GM21786 (cell line): Measurements from ENCODE around the gene FKBP10.
A peak's percentile ranks its signal among the peaks of the same experiment; 100 is the strongest.
"Not testable (repeated sequence)": the region's sequence is repeated elsewhere in the genome, so short reads cannot be mapped to it uniquely, and the experiment has no call there.

Experiments
- ATAC-seq: cut with Tn5 transposase; IDR thresholded peaks from one replicate; pipeline ENCODE4 v1.9.1; 2021; ENCODE audit not compliant: unreplicated experiment

Gene FKBP10

DNA sequence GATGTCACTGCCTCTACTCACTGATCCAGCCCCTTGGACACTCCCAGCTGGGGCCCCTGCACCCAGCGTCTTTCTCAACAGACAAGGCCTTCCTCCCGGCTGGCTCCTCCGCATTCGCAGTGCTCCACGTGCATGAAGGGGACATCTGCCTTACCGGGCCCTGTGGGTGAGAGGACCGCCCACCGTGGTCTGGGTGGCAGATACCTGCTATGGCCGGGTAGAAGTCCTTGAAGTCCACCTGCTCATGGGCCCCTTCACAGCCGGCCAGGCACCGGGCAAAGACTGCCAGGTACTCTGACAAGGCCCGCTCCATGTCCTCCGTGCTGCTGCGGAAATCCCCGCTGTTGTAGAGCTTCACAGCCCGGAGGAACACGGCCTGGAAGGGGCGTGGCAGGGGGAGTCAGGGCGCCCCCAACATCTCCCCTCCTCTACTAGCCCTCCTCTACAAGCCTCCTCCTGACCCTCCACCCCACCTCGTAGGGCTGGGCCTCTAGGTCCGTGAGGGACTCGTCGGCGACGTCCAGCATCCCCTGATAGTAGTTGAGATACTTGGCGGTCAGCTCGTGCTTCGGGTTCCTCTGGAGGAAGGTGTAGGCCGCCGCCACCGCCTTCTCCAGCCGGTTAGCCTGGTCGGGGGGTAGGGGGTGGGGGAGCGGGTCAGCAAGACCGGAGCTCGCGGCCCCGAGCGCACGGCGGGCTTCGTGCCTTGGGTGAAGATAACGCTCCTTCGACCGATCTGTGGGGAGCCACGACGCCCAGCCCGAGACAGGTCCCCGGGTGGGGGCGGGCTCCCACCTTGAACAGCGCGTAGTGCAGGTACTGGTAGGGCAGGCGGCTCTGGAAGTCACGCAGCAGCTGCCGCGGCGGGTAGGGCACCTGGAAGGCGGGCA, 1.9 kb upstream of the FKBP10 start:
- ATAC-seq = no peak

DNA sequence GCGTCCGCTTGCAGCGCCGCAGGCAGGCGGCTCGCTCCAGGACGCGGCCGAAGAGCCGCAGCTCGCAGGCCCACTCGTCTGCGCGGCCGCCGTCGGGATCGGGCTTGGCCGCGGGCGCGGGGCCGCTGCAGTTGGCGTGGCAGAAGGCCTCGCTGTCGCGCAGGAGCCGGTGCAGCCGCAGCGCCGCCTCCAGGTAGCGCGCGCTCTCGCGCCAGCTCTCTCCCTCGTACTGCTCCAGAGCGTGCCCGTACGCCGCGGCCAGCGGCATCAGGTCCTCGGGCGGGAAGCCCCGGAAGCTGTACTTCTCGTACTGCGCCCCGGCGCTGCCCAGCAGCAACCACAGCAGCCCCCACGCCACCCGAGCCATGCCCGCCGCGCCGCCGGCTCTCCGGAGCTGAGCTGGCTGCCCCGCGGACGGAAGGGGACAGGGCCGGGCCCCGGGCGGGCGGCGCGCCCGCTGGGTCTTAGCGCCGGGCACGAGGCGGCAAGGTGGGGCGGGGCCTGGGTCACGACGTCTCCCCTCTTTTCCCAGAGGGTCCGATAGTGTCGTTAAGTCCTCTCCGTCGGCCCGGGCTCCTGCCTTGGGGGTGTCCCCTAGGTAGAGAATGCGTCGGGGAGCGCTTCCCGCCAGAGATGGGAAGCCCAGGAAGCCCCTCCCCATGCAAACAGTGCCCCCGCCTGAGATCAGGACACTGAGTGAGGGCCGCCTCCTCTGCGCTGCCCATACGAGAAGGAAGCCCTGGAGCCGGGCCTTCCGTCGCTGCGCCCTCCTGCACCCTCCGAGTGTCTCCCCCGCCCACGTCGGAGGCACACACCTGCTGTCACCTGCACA, 1.0 kb upstream of the FKBP10 start, which contains the start of gene P3H4:
Gene P3H4, minus strand, starts transcription at position 401 of the 832 bp plus-strand sequence. Its CDS starts 34 bp downstream, at position 367.
- ATAC-seq = peak; percentile 73

DNA sequence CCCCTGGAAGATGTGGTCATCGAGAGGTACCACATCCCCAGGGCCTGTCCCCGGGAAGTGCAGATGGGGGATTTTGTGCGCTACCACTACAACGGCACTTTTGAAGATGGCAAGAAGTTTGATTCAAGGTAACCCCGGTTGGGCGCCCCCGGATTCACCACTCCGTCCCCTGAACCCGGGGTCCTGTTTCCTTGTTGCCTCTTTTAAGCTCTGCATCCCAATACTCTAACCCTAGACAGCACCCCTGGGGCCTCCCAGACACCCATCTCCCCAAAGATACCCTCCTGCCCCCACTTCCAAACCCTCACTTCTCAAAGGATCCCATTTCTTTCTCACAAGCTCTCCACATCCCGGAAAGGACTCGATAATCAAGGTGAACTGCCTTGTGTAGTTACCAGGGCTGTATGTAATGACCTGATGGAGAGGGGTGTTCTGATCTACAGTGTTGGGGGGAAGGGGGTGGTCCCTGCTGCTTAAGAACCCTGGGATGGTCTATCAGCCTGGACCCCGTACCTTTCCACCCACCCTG, 412 bp downstream of the FKBP10 start:
- no peak for ATAC-seq

GRCh38 chr17:41813699-41814124, 908 bp downstream of the FKBP10 start:
- ATAC-seq = no peak

DNA sequence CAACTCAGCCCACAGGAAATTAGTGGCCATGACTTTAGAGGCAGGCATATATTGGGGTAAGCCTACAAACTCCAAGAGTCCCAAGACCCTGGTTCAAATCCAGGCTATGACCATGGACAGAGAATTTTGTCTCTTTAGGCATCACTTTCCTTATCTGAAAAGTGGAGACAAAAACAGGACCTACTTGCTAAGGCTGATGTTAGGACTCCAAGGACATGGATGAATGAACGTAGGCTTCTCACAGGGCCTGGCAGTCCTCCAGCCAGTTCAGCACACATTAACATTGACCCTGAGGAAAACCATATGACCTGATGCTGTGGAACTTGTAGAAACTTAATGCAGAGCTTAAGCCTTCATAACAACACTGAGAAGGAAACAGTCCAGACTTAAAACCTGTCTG, 1.4 kb downstream of the FKBP10 start:
- no peak for ATAC-seq

DNA sequence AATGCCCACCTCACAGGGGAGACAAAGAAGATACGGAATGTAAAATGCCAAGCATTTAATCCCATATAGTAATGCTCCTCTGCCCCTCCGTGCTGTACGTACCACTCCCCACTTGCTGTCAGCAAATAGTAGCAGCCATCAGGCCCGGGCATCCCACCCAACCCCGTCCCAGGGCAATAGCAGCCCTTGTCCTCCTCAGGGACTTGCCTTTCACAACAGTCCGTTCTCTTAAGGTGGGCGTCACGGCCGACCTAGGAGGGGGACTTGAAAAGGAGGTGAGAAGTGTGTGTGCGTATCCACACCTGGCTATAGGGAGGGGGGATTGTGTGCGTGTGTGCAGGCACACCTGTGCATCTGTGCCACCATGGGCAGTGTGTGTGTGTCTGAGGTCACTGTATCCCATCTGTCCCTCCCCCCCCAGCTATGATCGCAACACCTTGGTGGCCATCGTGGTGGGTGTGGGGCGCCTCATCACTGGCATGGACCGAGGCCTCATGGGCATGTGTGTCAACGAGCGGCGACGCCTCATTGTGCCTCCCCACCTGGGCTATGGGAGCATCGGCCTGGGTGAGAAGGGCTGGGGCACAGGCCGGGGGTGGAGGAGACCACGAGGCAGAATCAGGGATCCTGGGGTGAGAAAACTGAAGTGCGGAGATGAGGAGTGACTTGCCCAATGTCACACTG, 4.0 kb downstream of the FKBP10 start:
- ATAC-seq = no peak

- no peak for ATAC-seq
These were observed 5.2 kb downstream of the FKBP10 start for GRCh38 chr17:41818024-41818423.

GRCh38 chr17:41821776-41822175, 9.0 kb downstream of the FKBP10 start:
- no peak for ATAC-seq

DNA sequence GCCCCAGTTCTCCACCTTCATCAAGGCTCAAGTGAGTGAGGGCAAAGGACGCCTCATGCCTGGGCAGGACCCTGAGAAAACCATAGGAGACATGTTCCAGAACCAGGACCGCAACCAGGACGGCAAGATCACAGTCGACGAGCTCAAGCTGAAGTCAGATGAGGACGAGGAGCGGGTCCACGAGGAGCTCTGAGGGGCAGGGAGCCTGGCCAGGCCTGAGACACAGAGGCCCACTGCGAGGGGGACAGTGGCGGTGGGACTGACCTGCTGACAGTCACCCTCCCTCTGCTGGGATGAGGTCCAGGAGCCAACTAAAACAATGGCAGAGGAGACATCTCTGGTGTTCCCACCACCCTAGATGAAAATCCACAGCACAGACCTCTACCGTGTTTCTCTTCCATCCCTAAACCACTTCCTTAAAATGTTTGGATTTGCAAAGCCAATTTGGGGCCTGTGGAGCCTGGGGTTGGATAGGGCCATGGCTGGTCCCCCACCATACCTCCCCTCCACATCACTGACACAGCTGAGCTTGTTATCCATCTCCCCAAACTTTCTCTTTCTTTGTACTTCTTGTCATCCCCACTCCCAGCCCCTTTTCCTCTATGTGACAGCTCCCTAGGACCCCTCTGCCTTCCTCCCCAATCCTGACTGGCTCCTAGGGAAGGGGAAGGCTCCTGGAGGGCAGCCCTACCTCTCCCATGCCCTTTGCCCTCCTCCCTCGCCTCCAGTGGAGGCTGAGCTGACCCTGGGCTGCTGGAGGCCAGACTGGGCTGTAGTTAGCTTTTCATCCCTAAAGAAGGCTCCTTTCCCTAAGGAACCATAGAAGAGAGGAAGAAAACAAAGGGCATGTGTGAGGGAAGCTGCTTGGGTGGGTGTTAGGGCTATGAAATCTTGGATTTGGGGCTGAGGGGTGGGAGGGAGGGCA, 9.7 kb downstream of the FKBP10 start:
- no peak for ATAC-seq

DNA sequence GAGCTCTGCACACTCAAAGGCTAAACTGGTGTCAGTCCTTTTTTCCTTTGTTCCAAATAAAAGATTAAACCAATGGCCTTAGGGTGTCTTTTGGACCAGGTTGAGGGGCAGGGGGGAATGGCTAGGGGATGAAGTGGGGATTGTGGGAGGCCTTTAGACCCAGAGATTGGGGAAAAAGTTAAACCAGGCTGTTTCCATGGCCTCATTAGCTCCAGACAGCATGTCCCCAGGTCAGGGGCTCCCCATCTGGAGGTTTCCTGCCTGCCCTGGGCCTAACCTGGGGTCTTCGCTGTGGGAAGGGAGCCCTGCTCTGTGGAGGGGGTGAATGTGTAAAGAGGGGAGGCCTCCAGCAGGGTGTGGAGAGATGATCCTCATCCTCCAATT, 10.3 kb downstream of the FKBP10 start:
- ATAC-seq = no peak

- ATAC-seq = no peak
These were observed 10.8 kb downstream of the FKBP10 start for GRCh38 chr17:41823580-41823979.

- no peak for ATAC-seq
These were observed 11.3 kb downstream of the FKBP10 start for GRCh38 chr17:41824086-41824485.

GRCh38 chr17:41825175-41825845, 12.5 kb downstream of the FKBP10 start:
- ATAC-seq = no peak

GRCh38 chr17:41829961-41830360, 17.2 kb downstream of the FKBP10 start:
- not testable (repeated sequence) for ATAC-seq

- no peak for ATAC-seq
These were observed 22.5 kb downstream of the FKBP10 start for GRCh38 chr17:41835214-41835799.

DNA sequence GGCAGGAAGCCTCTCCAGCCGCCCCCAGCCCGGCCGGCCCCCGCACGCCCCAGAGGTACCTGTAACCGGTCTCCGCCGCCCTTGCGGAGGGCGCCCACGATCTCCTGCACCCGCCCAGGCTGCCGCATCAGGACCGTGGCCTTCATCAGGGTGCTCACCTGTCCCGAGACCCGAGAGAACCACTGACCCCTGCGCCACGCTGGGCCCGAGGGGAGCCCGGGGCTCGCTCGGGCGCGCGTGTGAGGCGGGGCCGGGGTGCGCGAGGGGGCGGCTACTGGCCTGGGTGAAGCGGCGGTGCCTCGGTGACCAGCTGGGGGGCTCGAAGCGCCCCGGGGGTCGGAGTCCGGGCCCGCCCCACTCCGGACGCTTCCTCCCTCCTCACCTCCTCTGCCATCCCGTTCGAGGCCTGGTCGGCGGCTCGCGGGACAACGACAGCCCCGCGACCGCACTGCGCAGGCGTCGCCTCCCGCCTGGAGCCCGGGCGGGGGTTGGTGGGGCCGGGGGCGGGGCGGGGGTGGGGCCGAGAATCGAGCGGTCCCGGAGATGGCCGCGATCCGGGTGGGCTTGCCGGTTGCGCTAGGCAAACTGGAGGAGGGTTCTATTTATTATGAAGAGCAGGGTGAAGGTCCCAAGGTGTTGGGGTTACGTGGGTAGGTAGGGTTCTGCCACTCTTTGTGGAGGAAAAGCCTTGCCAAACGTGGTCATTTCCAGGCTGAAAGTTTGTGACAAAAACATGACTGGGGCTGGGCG, 23.2 kb downstream of the FKBP10 start, which contains the start of gene NT5C3B:
Gene NT5C3B, minus strand, starts transcription at position 433 of the 750 bp plus-strand sequence. Its CDS starts 39 bp downstream, at position 394.
- no peak for ATAC-seq

- ATAC-seq = no peak
These were observed 23.9 kb downstream of the FKBP10 start for GRCh38 chr17:41836550-41837196.
